Effector memory CD8-positive, alpha-beta T cell (primary cell): Measurements from ENCODE around the gene RPL6.
"Not testable (repeated sequence)": the region's sequence is repeated elsewhere in the genome, so short reads cannot be mapped to it uniquely, and the experiment has no call there.

Source experiments
- ATAC-seq: fragments of 150-1000 bp; cut with Tn5 transposase; replicated peaks from 2 replicates; pipeline ENCODE4 v1.10.0; 2021; ENCODE audit warnings: mild to moderate bottlenecking, moderate library complexity
- DNase-seq, 3 experiments: peaks; one replicate each; pipeline ENCODE4 v3.0.0; 2021
- H3K27ac Mint-ChIP-seq, 2 donors: one replicate each; pipeline ENCODE4 v1.8.0; 2022; ENCODE audit warnings: mild to moderate bottlenecking in 2 of 2, mixed read lengths in 2 of 2, moderate library complexity in 2 of 2
- H3K27me3 Mint-ChIP-seq, 2 donors: one replicate each; pipeline ENCODE4 v1.8.0; 2022; ENCODE audit warnings: mixed read lengths in 2 of 2
- H3K36me3 Mint-ChIP-seq: one replicate; pipeline ENCODE4 v1.8.0; 2022; ENCODE audit warnings: mild to moderate bottlenecking, moderate library complexity, mixed read lengths; ENCODE audit not compliant: insufficient read depth
- H3K4me1 Mint-ChIP-seq, 2 donors: one replicate each; pipeline ENCODE4 v1.8.0; 2022; ENCODE audit warnings: low read depth in 2 of 2, mixed read lengths in 2 of 2
- H3K4me3 Mint-ChIP-seq, 2 donors: one replicate each; pipeline ENCODE4 v1.8.0; 2022; ENCODE audit warnings: mild to moderate bottlenecking in 2 of 2, mixed read lengths in 2 of 2, moderate library complexity in 2 of 2
- H3K9me3 Mint-ChIP-seq, 2 donors: one replicate each; pipeline ENCODE4 v1.8.0; 2022; ENCODE audit warnings: mixed read lengths in 2 of 2
- total RNA-seq, 9 experiments: gene quantifications; one replicate each; lab custom pipeline; 2026; lab: John Stamatoyannopoulos, UW

The RPL6 gene
- total RNA-seq, result 708 to 1,536 (median 1,087) reads per million in 9 experiments

DNA sequence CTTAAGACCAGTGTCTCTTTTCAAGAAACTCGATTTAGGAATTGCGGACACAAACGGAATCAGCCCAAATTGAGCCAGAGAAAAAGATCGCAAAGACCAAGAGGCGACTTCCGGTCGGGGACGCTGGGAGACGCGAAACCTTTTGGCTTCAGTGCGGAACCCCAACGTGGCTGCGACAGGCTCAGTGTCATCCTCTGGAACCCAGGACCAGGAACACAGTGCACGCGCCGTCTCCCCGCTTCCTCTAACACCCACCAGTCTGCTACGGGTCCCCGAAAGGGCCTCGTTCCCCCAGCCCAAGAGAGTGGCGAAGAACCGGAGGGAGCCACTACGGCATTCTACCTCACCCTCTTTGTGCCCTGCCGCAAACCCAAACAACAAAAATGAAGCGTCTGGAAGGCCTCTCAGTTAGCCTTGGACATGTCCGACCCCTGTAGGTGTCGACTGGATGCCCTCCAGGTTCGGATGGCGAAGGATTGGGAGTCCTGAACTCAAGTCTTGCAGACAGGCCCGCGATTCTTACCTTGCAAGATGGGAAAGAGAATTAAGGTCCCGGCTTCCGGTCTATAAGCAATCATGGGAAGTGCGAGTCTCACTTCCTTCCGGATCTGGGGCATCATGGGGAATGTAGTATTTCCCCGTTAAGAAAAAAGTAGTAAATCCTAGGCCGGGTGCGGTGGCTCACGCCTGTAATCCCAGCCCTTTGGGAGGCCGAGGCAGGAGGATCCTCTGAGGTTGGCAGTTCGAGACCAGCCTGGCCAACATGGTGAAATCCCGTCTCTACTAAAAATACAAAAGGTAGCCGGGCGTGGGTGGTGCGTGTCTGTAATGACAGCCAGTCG is at the start of gene RPL6:
TSS of gene RPL6 (minus strand) at position 542 of the 842 bp plus-strand sequence. CDS start 949 bp downstream, outside the sequence.
- peak within 1 kb of the TSS; percentile 99 for H3K27ac Mint-ChIP-seq
- DNase-seq (peak; percentile 68 to 74 (median 73)), ATAC-seq (peak; percentile 89)
- H3K27me3 Mint-ChIP-seq, result no peaks in the 10 kb centered on the region
- H3K9me3 Mint-ChIP-seq, result no peaks in the 10 kb centered on the region
- peaks cover 29 to 30% of the 10 kb centered on the region in 2 donors for H3K4me1 Mint-ChIP-seq
- peaks cover 54% of the 10 kb centered on the region for H3K36me3 Mint-ChIP-seq
- H3K4me3 Mint-ChIP-seq, result peak within 1 kb of the TSS; percentile 99 to 100

DNA sequence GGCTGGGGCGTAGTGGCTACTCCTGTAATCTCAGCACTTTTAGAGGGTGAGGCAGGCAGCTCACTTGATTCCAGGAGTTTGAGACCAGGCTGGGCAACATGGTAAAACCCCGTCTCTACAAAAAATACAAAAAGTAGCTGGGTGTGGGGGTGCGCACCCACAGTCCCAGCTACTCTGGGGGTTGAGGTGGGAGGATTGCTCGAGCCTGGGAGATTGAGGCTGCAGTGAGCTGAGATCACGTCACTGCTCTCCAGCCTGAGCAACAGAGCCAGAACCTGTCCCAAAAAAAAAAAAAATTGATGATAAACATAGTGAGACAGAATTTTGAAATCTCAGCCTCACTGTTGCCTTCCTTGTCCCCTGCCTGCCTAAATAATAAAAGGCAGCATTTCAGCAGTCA is 49.3 kb upstream of the RPL6 start:
- no peaks in the 10 kb centered on the region for H3K9me3 Mint-ChIP-seq
- peaks cover 65% of the 10 kb centered on the region for H3K36me3 Mint-ChIP-seq
- peaks cover 1 to 7% of the 10 kb centered on the region in 2 donors for H3K4me1 Mint-ChIP-seq

DNA sequence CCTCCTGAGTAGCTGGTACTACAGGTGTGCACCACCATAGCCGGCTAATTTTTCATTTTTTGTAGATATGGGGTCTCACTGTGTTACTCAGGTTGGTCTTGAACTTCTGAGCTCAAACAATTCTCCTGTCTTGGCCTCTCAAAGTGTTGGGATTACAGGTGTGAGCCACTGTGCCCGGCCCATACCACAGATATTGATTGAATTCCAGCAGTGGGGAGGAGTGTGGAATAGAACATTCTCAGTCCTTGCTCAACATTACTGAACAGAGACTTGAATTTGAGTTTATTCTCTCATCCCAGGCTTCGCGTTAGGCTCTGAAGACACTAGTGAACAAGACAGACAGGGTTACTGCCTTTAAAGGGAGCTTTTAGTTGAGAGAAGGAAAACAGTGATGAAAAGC is 48.9 kb upstream of the RPL6 start:
- Mint-ChIP-seq H3K27me3 (no peaks in the 10 kb centered on the region), H3K36me3 (peaks cover 68% of the 10 kb centered on the region), H3K27ac (no peak overlapping the region), H3K4me1 (peaks cover 1 to 7% of the 10 kb centered on the region in 2 donors), H3K9me3 (no peaks in the 10 kb centered on the region), H3K4me3 (no peak overlapping the region)
- DNase-seq, result no peak
- no peak for ATAC-seq

More for the DNA sequence above, 49.3 kb upstream of the RPL6 start:
- ATAC-seq (no peak), DNase-seq (no peak)
- Mint-ChIP-seq H3K27me3 (no peaks in the 10 kb centered on the region), H3K4me3 (no peak overlapping the region), H3K27ac (no peak overlapping the region)

DNA sequence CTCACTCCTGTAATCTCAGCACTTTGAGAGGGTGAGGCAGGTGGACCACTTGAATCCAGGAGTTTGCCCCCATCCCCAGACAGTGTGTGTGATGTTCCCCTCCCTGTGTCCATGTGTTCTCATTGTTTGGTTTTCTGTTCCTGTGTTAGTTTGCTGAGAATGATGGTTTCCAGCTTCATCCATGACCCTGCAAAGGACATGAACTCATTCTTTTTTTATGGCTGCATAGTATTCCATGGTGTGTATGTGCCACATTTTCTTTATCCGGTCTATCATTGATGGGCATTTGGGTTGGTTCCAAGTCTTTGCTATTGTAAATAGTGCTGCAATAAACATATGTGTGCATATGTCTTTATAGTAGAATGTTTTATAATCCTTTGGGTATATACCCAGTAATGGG is 47.7 kb upstream of the RPL6 start:
- ATAC-seq, H3K9me3 Mint-ChIP-seq, H3K27ac Mint-ChIP-seq, H3K4me1 Mint-ChIP-seq, H3K27me3 Mint-ChIP-seq, H3K4me3 Mint-ChIP-seq, DNase-seq: not testable (repeated sequence)
- peaks cover 76% of the 10 kb centered on the region for H3K36me3 Mint-ChIP-seq

DNA sequence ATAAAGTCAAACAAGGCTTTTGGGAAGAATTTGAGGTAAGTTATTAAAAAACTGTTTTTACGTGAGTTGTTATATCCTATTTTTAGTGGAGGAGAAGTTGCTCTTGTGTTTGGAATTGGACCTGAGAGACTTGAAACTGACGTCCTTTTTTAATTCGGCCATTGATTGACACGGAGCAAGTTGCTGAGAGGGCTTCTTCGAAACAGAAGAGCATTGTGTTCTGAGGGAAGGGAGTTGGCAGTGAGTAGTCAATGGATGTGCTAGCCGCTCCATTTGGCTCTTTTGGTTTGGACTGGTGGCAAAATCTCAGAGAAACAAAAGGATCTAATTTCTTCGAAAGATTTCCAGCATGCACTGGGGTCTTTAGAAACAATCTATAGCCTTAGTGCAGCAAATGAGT is 46.6 kb upstream of the RPL6 start:
- no peaks in the 10 kb centered on the region for H3K27me3 Mint-ChIP-seq
- peaks cover 1 to 5% of the 10 kb centered on the region in 2 donors for H3K4me1 Mint-ChIP-seq
- H3K27ac Mint-ChIP-seq, result peak overlapping the region in 1 of 2 donors; percentile 54
- H3K9me3 Mint-ChIP-seq, result no peaks in the 10 kb centered on the region
- H3K4me3 Mint-ChIP-seq, result no peak overlapping the region
- ATAC-seq (no peak), DNase-seq (no peak)
- peaks cover 79% of the 10 kb centered on the region for H3K36me3 Mint-ChIP-seq

DNA sequence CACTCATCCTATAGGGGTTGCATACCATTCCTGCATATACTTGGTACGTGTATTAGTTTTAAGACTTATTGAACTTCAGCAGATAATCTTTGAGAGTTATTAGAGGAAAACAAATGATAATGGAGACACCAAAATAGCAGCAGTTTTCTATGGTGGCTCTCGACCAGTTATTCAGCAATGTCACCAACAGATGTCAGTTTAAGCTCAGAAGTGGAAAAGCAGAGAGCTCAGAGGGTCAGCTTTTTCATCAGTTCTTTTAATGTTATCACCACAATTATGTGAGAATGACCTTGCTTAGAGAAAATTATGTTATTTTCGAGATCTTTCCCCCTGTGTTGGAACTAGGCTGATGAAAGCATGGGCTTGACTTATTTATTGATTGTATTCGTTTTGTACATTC is 41.3 kb upstream of the RPL6 start:
- DNase-seq (no peak), ATAC-seq (no peak)
- H3K4me1 Mint-ChIP-seq, result peaks cover 5 to 11% of the 10 kb centered on the region in 2 donors
- no peaks in the 10 kb centered on the region for H3K27me3 Mint-ChIP-seq
- no peaks in the 10 kb centered on the region for H3K9me3 Mint-ChIP-seq
- H3K36me3 Mint-ChIP-seq, result peaks cover 73% of the 10 kb centered on the region
- H3K27ac Mint-ChIP-seq, result no peak overlapping the region
- H3K4me3 Mint-ChIP-seq, result no peak overlapping the region

DNA sequence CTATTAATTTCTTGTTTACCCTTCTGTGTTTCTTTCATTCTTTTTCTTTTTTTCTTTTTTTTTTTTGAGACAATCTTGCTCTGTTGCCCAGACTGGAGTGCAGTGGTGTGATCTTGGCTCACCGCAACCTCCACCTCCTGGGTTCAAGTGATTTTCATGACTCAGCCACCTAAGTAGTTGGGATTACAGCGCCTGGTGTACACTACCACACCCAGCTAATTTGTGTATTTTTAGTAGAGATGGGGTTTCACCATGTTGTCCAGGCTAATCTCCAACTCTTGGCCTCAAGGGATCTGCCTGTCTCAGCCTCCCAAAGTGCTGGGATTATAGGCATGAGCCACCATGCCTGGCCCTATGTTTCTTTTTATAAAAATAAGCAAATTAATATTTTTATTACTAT is 38.8 kb upstream of the RPL6 start:
- ATAC-seq, H3K9me3 Mint-ChIP-seq, H3K27me3 Mint-ChIP-seq, DNase-seq, H3K4me3 Mint-ChIP-seq: not testable (repeated sequence)
- Mint-ChIP-seq H3K4me1 (peaks cover 5 to 12% of the 10 kb centered on the region in 2 donors), H3K27ac (peak overlapping the region; percentile 49 to 88), H3K36me3 (peaks cover 56% of the 10 kb centered on the region)

DNA sequence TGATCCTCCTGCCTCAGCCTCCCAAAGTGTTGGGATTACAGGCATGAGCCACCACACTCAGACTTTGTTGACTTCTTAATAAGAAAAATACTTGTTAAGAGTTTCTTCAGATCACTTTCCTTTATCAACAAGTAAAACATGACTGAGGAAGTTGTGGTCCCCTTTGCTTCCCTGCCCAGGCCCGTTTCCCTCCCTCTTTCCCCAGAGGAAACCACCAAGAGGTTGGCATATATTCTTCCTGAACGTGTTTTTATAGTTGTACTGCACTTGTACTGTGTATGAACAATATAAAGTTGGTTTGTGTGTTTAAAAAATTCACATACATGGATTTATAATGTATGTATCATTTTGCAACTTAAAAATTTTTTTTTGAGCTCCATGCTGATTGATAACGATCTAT is 37.7 kb upstream of the RPL6 start:
- Mint-ChIP-seq H3K36me3 (peaks cover 50% of the 10 kb centered on the region), H3K27me3 (no peaks in the 10 kb centered on the region), H3K9me3 (no peaks in the 10 kb centered on the region), H3K27ac (peak overlapping the region; percentile 87 to 88), H3K4me1 (peaks cover 5 to 12% of the 10 kb centered on the region in 2 donors), H3K4me3 (peak overlapping the region in 1 of 2 donors; percentile 20)
- ATAC-seq, result no peak
- DNase-seq, result no peak

DNA sequence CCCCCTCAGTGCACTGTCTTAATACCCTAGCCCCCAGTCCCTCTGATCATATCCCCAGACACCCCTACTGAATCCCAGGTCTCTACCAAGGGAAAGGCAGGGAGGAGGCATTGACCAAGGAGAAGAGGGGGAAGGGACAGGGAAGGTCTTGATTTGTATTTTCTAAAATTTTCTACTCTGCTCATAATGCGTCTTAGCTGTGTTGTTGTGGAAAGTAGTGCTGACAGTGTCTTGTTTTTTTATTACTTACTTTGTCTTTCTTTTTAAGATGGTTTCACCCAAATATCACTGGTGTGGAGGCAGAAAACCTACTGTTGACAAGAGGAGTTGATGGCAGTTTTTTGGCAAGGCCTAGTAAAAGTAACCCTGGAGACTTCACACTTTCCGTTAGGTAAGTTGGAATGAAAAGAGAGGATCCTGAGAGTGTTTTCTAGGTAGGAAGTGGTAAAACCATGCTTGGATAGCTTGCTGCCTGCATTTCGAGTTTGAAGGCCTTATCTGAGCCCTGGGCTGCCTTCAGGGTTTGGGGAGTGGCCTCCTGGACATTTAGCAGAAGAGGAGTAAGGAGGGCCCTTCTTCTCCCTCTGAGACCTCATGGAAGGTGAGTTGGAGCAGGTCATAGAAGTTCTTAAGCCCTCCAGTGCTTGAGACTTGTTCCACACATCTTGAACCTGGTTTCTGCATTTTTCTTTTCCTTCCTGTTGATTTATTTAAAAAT is 36.8 kb upstream of the RPL6 start:
- H3K9me3 Mint-ChIP-seq, result no peaks in the 10 kb centered on the region
- H3K4me3 Mint-ChIP-seq, result no peak overlapping the region
- H3K4me1 Mint-ChIP-seq, result peaks cover 5 to 12% of the 10 kb centered on the region in 2 donors
- ATAC-seq, result no peak
- H3K27me3 Mint-ChIP-seq, result no peaks in the 10 kb centered on the region
- peaks cover 47% of the 10 kb centered on the region for H3K36me3 Mint-ChIP-seq
- peak overlapping the region; percentile 87 to 88 for H3K27ac Mint-ChIP-seq
- DNase-seq, result no peak

DNA sequence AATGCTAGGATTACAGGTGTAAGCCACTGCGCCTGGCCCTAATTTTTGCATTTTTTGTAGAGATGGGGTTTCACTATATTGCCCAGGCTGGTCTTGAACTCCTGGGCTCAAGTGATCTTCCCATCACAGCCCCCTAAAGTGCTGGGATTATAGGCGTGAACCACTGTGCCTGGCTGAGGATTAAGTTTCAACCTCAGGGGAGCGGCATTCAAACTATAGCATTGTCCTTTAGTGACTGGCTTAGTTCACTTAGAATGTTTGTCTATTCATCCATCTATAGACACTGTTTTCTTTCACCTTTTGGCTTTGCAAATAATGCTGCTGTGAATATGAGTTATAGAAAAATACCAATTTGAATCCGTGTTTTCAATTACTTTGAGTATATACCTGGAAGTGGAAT is 34.5 kb upstream of the RPL6 start:
- Mint-ChIP-seq H3K4me3 (no peak overlapping the region), H3K9me3 (no peaks in the 10 kb centered on the region), H3K4me1 (peaks cover 5 to 12% of the 10 kb centered on the region in 2 donors), H3K27ac (no peak overlapping the region), H3K27me3 (no peaks in the 10 kb centered on the region), H3K36me3 (peaks cover 32% of the 10 kb centered on the region)
- no peak for DNase-seq
- no peak for ATAC-seq

DNA sequence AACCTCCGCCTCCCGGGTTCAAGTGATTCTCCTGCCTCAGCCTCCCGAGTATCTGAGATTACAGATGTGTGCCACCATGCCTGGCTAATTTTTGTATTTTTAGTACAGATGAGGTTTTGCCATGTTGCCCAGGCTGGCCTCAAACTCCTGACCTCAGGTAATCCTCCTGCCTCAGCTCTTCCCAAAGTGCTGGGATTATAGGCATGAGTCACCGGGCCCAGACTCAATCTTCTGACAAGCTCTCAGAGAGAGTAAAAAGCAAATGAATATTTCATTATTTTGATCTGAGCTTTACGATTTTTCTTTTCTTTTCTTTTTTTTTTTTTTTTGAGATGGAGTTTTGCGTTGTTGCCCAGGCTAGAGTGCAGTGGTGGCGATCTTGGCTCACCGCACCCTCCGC is 31.2 kb upstream of the RPL6 start:
- not testable (repeated sequence) for H3K4me3 Mint-ChIP-seq, H3K36me3 Mint-ChIP-seq, H3K27me3 Mint-ChIP-seq, H3K9me3 Mint-ChIP-seq, H3K27ac Mint-ChIP-seq, DNase-seq, ATAC-seq
- H3K4me1 Mint-ChIP-seq, result peaks cover 6 to 14% of the 10 kb centered on the region in 2 donors

DNA sequence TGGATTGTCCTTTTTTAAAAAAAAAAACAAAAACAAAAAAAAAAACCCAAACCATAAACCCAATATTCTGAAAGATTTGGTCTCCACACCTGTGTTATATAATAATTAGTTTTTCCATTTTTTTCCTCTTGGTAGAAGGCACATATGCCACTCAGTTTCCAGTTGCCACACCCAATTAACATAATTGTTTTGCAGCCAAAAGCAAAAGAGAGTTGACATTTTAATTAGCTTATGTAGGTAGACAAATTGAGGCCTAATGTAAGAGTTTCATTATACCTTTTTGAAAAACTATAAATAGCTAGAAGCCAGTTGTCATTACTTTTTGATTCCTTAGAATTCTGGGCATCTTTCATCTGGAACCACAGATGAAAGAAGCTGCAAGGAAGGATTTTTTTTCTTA is 30.4 kb upstream of the RPL6 start:
- DNase-seq (no peak), ATAC-seq (no peak)
- peaks cover 6 to 14% of the 10 kb centered on the region in 2 donors for H3K4me1 Mint-ChIP-seq
- H3K27ac Mint-ChIP-seq, result no peak overlapping the region
- H3K36me3 Mint-ChIP-seq, result peaks cover 5% of the 10 kb centered on the region
- no peaks in the 10 kb centered on the region for H3K9me3 Mint-ChIP-seq
- no peak overlapping the region for H3K4me3 Mint-ChIP-seq
- no peaks in the 10 kb centered on the region for H3K27me3 Mint-ChIP-seq

DNA sequence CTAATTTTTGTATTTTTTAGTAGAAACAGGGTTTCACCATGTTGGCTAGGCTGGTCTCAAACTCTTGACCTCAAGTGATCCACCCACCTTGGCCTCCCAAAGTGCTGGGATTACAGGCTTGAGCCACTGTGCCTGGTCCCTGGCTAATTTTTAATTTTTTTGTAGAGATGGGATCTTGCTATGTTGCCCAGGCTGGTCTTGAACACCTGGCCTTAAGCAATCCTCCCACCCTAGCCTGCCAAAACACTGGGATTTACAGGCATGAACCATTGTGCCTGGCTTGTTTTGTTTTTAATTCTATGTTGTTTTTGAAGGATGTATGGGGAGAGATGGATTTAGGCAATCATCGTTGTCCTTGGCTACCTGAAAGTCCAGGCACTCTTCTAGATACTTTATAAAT is 29.2 kb upstream of the RPL6 start:
- not testable (repeated sequence) for ATAC-seq

More for the DNA sequence above, 29.2 kb upstream of the RPL6 start:
- Mint-ChIP-seq H3K27ac (peak overlapping the region in 1 of 2 donors; percentile 20), H3K4me1 (peaks cover 9 to 14% of the 10 kb centered on the region in 2 donors)
- not testable (repeated sequence) for H3K36me3 Mint-ChIP-seq, H3K27me3 Mint-ChIP-seq, H3K9me3 Mint-ChIP-seq, DNase-seq, H3K4me3 Mint-ChIP-seq
